ENCODE data around the gene AGPAT3.
A peak's percentile ranks its signal among the peaks of the same experiment; 100 is the strongest.

AGPAT3 gene

GRCh38 chr21:43916691-43917514 lies 51.9 kb downstream of the AGPAT3 start:
- TF ChIP-seq CTCF (IDR thresholded peaks at IDR 0.05; ENCODE audit: low read depth, low read length, missing control alignments), result no peak
- DNase-seq (ENCODE audit: extremely low read depth, low read depth), result no peak
- peak overlapping the region; percentile 15 for H3K4me3 ChIP-seq (replicated peaks; ENCODE audit: low read depth, low read length)

- no peak overlapping the region for H3K4me3 ChIP-seq (replicated peaks; ENCODE audit: low read depth, low read length)
- no peak for TF ChIP-seq CTCF (IDR thresholded peaks at IDR 0.05; ENCODE audit: low read depth, low read length, missing control alignments)
- no peak for DNase-seq (ENCODE audit: extremely low read depth, low read depth)
Observed at GRCh38 chr21:43917515-43918384, 52.7 kb downstream of the AGPAT3 start.

GRCh38 chr21:43918385-43918947 lies 53.4 kb downstream of the AGPAT3 start:
- no peak for DNase-seq (ENCODE audit: extremely low read depth, low read depth)
- no peak for TF ChIP-seq CTCF (IDR thresholded peaks at IDR 0.05; ENCODE audit: low read depth, low read length, missing control alignments)
- H3K4me3 ChIP-seq (replicated peaks; ENCODE audit: low read depth, low read length), result no peak overlapping the region

- H3K4me3 ChIP-seq (replicated peaks; ENCODE audit: low read depth, low read length), result no peak overlapping the region
- TF ChIP-seq CTCF (IDR thresholded peaks at IDR 0.05; ENCODE audit: low read depth, low read length, missing control alignments), result no peak
- DNase-seq (ENCODE audit: extremely low read depth, low read depth), result no peak
Observed at GRCh38 chr21:43919283-43919682, 54.3 kb downstream of the AGPAT3 start.

GRCh38 chr21:43919871-43920801 lies 55.1 kb downstream of the AGPAT3 start:
- no peak for TF ChIP-seq CTCF (IDR thresholded peaks at IDR 0.05; ENCODE audit: low read depth, low read length, missing control alignments)
- no peak overlapping the region for H3K4me3 ChIP-seq (replicated peaks; ENCODE audit: low read depth, low read length)
- DNase-seq (ENCODE audit: extremely low read depth, low read depth), result no peak

GRCh38 chr21:43921571-43921978 lies 56.6 kb downstream of the AGPAT3 start:
- TF ChIP-seq CTCF (IDR thresholded peaks at IDR 0.05; ENCODE audit: low read depth, low read length, missing control alignments), result no peak
- no peak overlapping the region for H3K4me3 ChIP-seq (replicated peaks; ENCODE audit: low read depth, low read length)
- no peak for DNase-seq (ENCODE audit: extremely low read depth, low read depth)

All from HFF-Myc (cell line).